Measurements from ENCODE around the gene NRCAM.

Gene NRCAM

DNA sequence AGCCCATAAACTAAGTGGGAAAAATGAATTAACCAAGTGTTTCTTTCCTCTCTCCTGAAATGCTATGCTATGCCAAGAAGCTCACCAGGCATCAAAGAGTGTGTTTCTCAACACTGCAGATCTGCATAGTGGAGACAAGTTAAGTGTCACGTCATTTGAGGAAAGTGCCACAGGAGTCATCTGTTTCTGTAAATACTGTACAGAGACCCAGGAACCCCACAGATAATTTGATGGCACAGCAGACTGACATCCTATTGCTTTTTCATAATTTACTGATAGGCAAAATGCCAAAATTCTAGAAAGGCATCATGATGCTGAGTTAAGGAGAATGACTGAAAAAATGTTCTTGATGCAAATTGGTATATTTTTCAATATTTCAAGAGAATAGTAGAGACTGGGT, 124.3 kb downstream of the NRCAM start:
- H3K4me1 ChIP-seq (ENCODE audit: control insufficient read depth, low read depth, low read length) = no peaks in the 10 kb centered on the region
- no peaks in the 10 kb centered on the region for H3K79me1 ChIP-seq (ENCODE audit: low read length)
- H2AK5ac ChIP-seq (ENCODE audit: low read length) = no peak overlapping the region
- no peaks in the 10 kb centered on the region for H3K79me2 ChIP-seq (ENCODE audit: control insufficient read depth, insufficient read depth, low read length)
- no peak overlapping the region for H3K56ac ChIP-seq (ENCODE audit: low read length)
- no peak for DNase-seq
- WGBS (ENCODE audit: extremely low coverage, insufficient coverage, low lambda C conversion rate) = no CpG with 5 or more reads among the region's 1 CpG
- H3K4me2 ChIP-seq (ENCODE audit: low read length) = no peak overlapping the region
- H4K5ac ChIP-seq (ENCODE audit: low read length) = no peak overlapping the region
- no peaks in the 10 kb centered on the region for H3K27me3 ChIP-seq (ENCODE audit: insufficient read depth, low read length, poor library complexity)
- no peak overlapping the region for H3K4me3 ChIP-seq (ENCODE audit: low read length)
- no peak overlapping the region for H3K27ac ChIP-seq (ENCODE audit: low read depth, low read length)
- H4K8ac ChIP-seq (ENCODE audit: low read depth, low read length) = no peak overlapping the region
- no peaks in the 10 kb centered on the region for H3K36me3 ChIP-seq (ENCODE audit: control insufficient read depth, insufficient read depth, low read length)
- no peak overlapping the region for H2BK120ac ChIP-seq (ENCODE audit: low read depth, low read length)
- H3K9ac ChIP-seq (ENCODE audit: low read length) = no peak overlapping the region
- H2BK5ac ChIP-seq (ENCODE audit: low read length) = no peak overlapping the region
- no peak overlapping the region for H3K4ac ChIP-seq (ENCODE audit: low read depth, low read length)
- H2BK15ac ChIP-seq (replicated peaks; ENCODE audit: low read depth) = no peak overlapping the region
- no peak overlapping the region for H3K23ac ChIP-seq (ENCODE audit: low read length)
- H3K18ac ChIP-seq (ENCODE audit: low read length) = no peak overlapping the region

DNA sequence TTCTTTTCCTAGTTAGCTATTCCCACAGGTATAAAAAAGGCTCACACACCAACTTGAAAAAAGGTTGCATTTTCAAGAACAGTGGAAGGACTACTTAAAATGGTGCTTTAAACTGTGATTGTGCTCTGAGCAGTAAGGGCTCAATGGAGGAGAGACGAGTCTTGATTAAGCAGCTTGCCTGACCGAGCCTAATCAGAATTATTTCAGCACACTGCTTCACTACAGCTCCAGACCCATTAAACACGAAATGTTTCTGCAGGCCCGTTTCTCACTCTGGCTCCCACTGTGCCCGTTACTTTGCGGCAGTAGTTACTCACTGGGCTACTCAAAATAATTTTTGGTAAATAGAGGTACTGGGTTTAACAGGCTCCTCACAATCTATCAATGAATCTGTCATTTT, 126.0 kb downstream of the NRCAM start:
- Histone ChIP-seq H3K4ac (ENCODE audit: low read depth, low read length) (no peak overlapping the region), H3K79me1 (ENCODE audit: low read length) (no peaks in the 10 kb centered on the region), H3K4me3 (ENCODE audit: low read length) (no peak overlapping the region), H2AK5ac (ENCODE audit: low read length) (no peak overlapping the region), H2BK120ac (ENCODE audit: low read depth, low read length) (no peak overlapping the region), H3K36me3 (ENCODE audit: control insufficient read depth, insufficient read depth, low read length) (no peaks in the 10 kb centered on the region), H3K27ac (ENCODE audit: low read depth, low read length) (no peak overlapping the region), H2BK15ac (replicated peaks; ENCODE audit: low read depth) (no peak overlapping the region), H3K18ac (ENCODE audit: low read length) (no peak overlapping the region), H3K79me2 (ENCODE audit: control insufficient read depth, insufficient read depth, low read length) (no peaks in the 10 kb centered on the region), H4K8ac (ENCODE audit: low read depth, low read length) (no peak overlapping the region), H3K27me3 (ENCODE audit: insufficient read depth, low read length, poor library complexity) (no peaks in the 10 kb centered on the region), H2BK5ac (ENCODE audit: low read length) (no peak overlapping the region), H3K9ac (ENCODE audit: low read length) (no peak overlapping the region), H3K4me1 (ENCODE audit: control insufficient read depth, low read depth, low read length) (no peaks in the 10 kb centered on the region), H4K5ac (ENCODE audit: low read length) (no peak overlapping the region), H3K4me2 (ENCODE audit: low read length) (no peak overlapping the region), H3K23ac (ENCODE audit: low read length) (no peak overlapping the region), H3K56ac (ENCODE audit: low read length) (no peak overlapping the region)
- no CpG with 5 or more reads among the region's 6 CpGs for WGBS (ENCODE audit: extremely low coverage, insufficient coverage, low lambda C conversion rate)
- DNase-seq = no peak

DNA sequence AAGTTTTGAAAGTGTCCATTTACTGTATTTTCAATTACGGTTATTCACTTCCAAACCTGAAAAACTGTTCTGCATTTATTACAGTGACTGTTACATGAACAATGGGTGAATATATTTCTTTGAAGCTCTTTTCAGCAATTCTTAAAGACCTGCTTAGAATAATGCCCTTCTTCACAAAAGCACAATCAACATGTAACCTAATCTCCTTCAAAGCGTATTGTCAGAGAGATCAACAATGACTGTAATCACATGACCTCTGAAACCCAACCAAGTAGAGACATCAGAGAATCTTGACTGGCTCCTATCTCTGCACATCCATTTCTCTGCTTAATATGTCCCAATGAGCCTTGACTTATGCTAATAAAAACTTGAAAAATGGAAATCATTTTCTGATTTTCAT, 126.7 kb downstream of the NRCAM start:
- H3K4me1 ChIP-seq (ENCODE audit: control insufficient read depth, low read depth, low read length) = no peaks in the 10 kb centered on the region
- H2AK5ac ChIP-seq (ENCODE audit: low read length) = no peak overlapping the region
- no peak overlapping the region for H4K8ac ChIP-seq (ENCODE audit: low read depth, low read length)
- H3K56ac ChIP-seq (ENCODE audit: low read length) = no peak overlapping the region
- no peak overlapping the region for H3K4me2 ChIP-seq (ENCODE audit: low read length)
- no peaks in the 10 kb centered on the region for H3K79me1 ChIP-seq (ENCODE audit: low read length)
- no peak overlapping the region for H3K23ac ChIP-seq (ENCODE audit: low read length)
- H4K5ac ChIP-seq (ENCODE audit: low read length) = no peak overlapping the region
- no peak overlapping the region for H2BK15ac ChIP-seq (replicated peaks; ENCODE audit: low read depth)
- no peaks in the 10 kb centered on the region for H3K36me3 ChIP-seq (ENCODE audit: control insufficient read depth, insufficient read depth, low read length)
- H3K4ac ChIP-seq (ENCODE audit: low read depth, low read length) = no peak overlapping the region
- DNase-seq = no peak
- H3K27me3 ChIP-seq (ENCODE audit: insufficient read depth, low read length, poor library complexity) = no peaks in the 10 kb centered on the region
- WGBS (ENCODE audit: extremely low coverage, insufficient coverage, low lambda C conversion rate) = no CpG with 5 or more reads among the region's 2 CpGs
- no peak overlapping the region for H3K18ac ChIP-seq (ENCODE audit: low read length)
- H3K9ac ChIP-seq (ENCODE audit: low read length) = no peak overlapping the region
- no peak overlapping the region for H3K4me3 ChIP-seq (ENCODE audit: low read length)
- no peak overlapping the region for H2BK120ac ChIP-seq (ENCODE audit: low read depth, low read length)
- H3K27ac ChIP-seq (ENCODE audit: low read depth, low read length) = no peak overlapping the region
- no peaks in the 10 kb centered on the region for H3K79me2 ChIP-seq (ENCODE audit: control insufficient read depth, insufficient read depth, low read length)
- H2BK5ac ChIP-seq (ENCODE audit: low read length) = no peak overlapping the region

DNA sequence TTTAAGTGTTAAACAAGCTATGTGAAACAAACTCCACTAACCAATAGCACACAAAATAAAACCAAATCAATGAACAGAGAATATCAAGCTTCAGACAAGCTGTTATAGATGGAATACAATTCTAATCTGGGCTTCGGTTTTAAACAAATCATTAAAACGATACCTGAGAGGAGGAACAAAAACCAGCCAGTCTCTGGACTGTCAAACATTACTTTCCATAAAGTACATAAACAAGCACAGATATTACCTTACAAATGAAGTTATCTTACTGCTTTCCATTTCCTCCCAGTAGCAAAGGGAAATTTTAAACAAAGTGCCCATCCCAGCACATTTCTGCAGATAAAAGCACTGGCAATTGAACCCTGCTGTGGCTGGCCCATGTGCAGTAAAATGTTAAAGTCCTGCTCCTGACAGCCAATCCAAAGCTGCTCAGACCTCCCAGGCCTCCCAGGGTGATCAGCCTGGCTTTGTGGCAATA, 128.0 kb downstream of the NRCAM start:
- no peak overlapping the region for H3K4me3 ChIP-seq (ENCODE audit: low read length)
- H4K8ac ChIP-seq (ENCODE audit: low read depth, low read length) = no peak overlapping the region
- no peak overlapping the region for H3K18ac ChIP-seq (ENCODE audit: low read length)
- no peak for DNase-seq
- H3K4me1 ChIP-seq (ENCODE audit: control insufficient read depth, low read depth, low read length) = peaks cover 5% of the 10 kb centered on the region
- no peak overlapping the region for H3K4ac ChIP-seq (ENCODE audit: low read depth, low read length)
- no peak overlapping the region for H3K27ac ChIP-seq (ENCODE audit: low read depth, low read length)
- no peak overlapping the region for H2AK5ac ChIP-seq (ENCODE audit: low read length)
- no peak overlapping the region for H2BK15ac ChIP-seq (replicated peaks; ENCODE audit: low read depth)
- no peaks in the 10 kb centered on the region for H3K36me3 ChIP-seq (ENCODE audit: control insufficient read depth, insufficient read depth, low read length)
- H3K4me2 ChIP-seq (ENCODE audit: low read length) = no peak overlapping the region
- no peak overlapping the region for H2BK5ac ChIP-seq (ENCODE audit: low read length)
- no peak overlapping the region for H3K56ac ChIP-seq (ENCODE audit: low read length)
- H3K79me1 ChIP-seq (ENCODE audit: low read length) = no peaks in the 10 kb centered on the region
- H4K5ac ChIP-seq (ENCODE audit: low read length) = no peak overlapping the region
- no peak overlapping the region for H3K23ac ChIP-seq (ENCODE audit: low read length)
- H3K79me2 ChIP-seq (ENCODE audit: control insufficient read depth, insufficient read depth, low read length) = no peaks in the 10 kb centered on the region
- WGBS (ENCODE audit: extremely low coverage, insufficient coverage, low lambda C conversion rate) = no CpG with 5 or more reads among the region's 2 CpGs
- no peak overlapping the region for H2BK120ac ChIP-seq (ENCODE audit: low read depth, low read length)
- no peaks in the 10 kb centered on the region for H3K27me3 ChIP-seq (ENCODE audit: insufficient read depth, low read length, poor library complexity)
- no peak overlapping the region for H3K9ac ChIP-seq (ENCODE audit: low read length)

DNA sequence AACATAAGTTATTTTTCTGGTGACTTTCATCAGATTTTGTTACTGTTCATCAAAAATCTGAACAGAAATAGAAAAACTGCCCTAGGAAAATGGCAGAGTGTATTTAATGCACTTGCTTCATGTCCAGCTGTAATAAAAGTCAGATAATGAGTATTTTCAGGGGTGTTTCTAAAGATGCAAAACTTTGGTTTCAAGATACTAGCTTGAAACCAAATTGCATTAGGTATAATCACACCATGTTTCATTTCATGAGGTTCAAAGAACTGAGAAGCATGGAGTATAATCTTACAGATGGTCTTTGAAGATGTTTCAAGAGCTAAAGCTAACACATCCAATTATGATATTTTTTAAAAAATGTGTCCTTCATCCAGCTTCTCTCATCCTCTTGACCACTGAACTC, 128.9 kb downstream of the NRCAM start:
- H2BK120ac ChIP-seq (ENCODE audit: low read depth, low read length) = no peak overlapping the region
- H3K4me1 ChIP-seq (ENCODE audit: control insufficient read depth, low read depth, low read length) = peaks cover 5% of the 10 kb centered on the region
- H3K4me3 ChIP-seq (ENCODE audit: low read length) = no peak overlapping the region
- no peaks in the 10 kb centered on the region for H3K27me3 ChIP-seq (ENCODE audit: insufficient read depth, low read length, poor library complexity)
- no peak overlapping the region for H3K18ac ChIP-seq (ENCODE audit: low read length)
- no peak overlapping the region for H2AK5ac ChIP-seq (ENCODE audit: low read length)
- H4K5ac ChIP-seq (ENCODE audit: low read length) = no peak overlapping the region
- no peak overlapping the region for H2BK15ac ChIP-seq (replicated peaks; ENCODE audit: low read depth)
- H3K4ac ChIP-seq (ENCODE audit: low read depth, low read length) = no peak overlapping the region
- H3K27ac ChIP-seq (ENCODE audit: low read depth, low read length) = no peak overlapping the region
- H2BK5ac ChIP-seq (ENCODE audit: low read length) = no peak overlapping the region
- H3K23ac ChIP-seq (ENCODE audit: low read length) = no peak overlapping the region
- no peaks in the 10 kb centered on the region for H3K79me1 ChIP-seq (ENCODE audit: low read length)
- no peaks in the 10 kb centered on the region for H3K36me3 ChIP-seq (ENCODE audit: control insufficient read depth, insufficient read depth, low read length)
- H3K79me2 ChIP-seq (ENCODE audit: control insufficient read depth, insufficient read depth, low read length) = no peaks in the 10 kb centered on the region
- no peak for DNase-seq
- no peak overlapping the region for H3K9ac ChIP-seq (ENCODE audit: low read length)
- no peak overlapping the region for H4K8ac ChIP-seq (ENCODE audit: low read depth, low read length)
- no peak overlapping the region for H3K4me2 ChIP-seq (ENCODE audit: low read length)
- H3K56ac ChIP-seq (ENCODE audit: low read length) = no peak overlapping the region

DNA sequence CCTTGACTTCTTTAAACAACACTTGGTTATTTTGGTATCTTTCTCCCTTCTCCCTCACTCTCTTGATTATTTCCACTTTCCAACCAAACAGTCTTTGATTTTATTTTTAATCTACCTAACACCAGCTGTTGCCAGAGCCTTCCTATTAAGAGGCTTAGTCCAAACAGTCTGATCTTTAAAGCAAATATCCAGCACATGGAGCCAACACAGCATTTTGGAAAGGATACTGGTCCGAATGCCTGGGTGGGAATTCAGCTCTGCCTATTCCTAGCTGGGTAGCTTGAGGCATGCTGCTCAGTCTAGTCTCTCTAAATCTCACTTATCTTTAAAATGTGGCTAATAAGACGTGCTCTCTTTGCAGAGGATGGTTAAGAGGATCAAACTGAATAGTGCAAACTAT, 129.3 kb downstream of the NRCAM start:
- H4K8ac ChIP-seq (ENCODE audit: low read depth, low read length) = no peak overlapping the region
- H3K79me1 ChIP-seq (ENCODE audit: low read length) = no peaks in the 10 kb centered on the region
- no peak overlapping the region for H3K27ac ChIP-seq (ENCODE audit: low read depth, low read length)
- no peak overlapping the region for H4K5ac ChIP-seq (ENCODE audit: low read length)
- H3K79me2 ChIP-seq (ENCODE audit: control insufficient read depth, insufficient read depth, low read length) = no peaks in the 10 kb centered on the region
- H3K36me3 ChIP-seq (ENCODE audit: control insufficient read depth, insufficient read depth, low read length) = no peaks in the 10 kb centered on the region
- no peak overlapping the region for H3K4me2 ChIP-seq (ENCODE audit: low read length)
- peaks cover 5% of the 10 kb centered on the region for H3K4me1 ChIP-seq (ENCODE audit: control insufficient read depth, low read depth, low read length)
- no peak overlapping the region for H2BK15ac ChIP-seq (replicated peaks; ENCODE audit: low read depth)
- H3K18ac ChIP-seq (ENCODE audit: low read length) = peak overlapping the region; percentile 84
- no peaks in the 10 kb centered on the region for H3K27me3 ChIP-seq (ENCODE audit: insufficient read depth, low read length, poor library complexity)
- H3K56ac ChIP-seq (ENCODE audit: low read length) = no peak overlapping the region
- no peak overlapping the region for H2BK5ac ChIP-seq (ENCODE audit: low read length)
- no peak overlapping the region for H3K4me3 ChIP-seq (ENCODE audit: low read length)
- no peak overlapping the region for H2AK5ac ChIP-seq (ENCODE audit: low read length)
- no CpG with 5 or more reads among the region's 2 CpGs for WGBS (ENCODE audit: extremely low coverage, insufficient coverage, low lambda C conversion rate)
- H3K9ac ChIP-seq (ENCODE audit: low read length) = no peak overlapping the region
- no peak overlapping the region for H2BK120ac ChIP-seq (ENCODE audit: low read depth, low read length)
- H3K23ac ChIP-seq (ENCODE audit: low read length) = no peak overlapping the region
- H3K4ac ChIP-seq (ENCODE audit: low read depth, low read length) = no peak overlapping the region
- DNase-seq = no peak
